Stimulated activated CD4-positive, alpha-beta T cell treated with anti-CD3 and anti-CD28 coated beads, Interleukin-12 subunit alpha, Interleukin-12 subunit beta, amount 100 ng/mL, for 24 hours (primary cell): ENCODE measurements around the gene SNRPD1.
"Not testable (repeated sequence)": the region's sequence is repeated elsewhere in the genome, so short reads cannot be mapped to it uniquely, and the experiment has no call there.

ENCODE experiments used
- DNase-seq, 2 experiments: peaks; one replicate each; pipeline ENCODE4 v3.0.0-alpha.2; 2020; ENCODE audit warnings: low read depth in 2 of 2

Gene SNRPD1

GRCh38 chr18:21636769-21637168 lies 24.7 kb downstream of the SNRPD1 start:
- DNase-seq = no peak

- no peak for DNase-seq
Measured at GRCh38 chr18:21638822-21639221, 26.7 kb downstream of the SNRPD1 start.

GRCh38 chr18:21640375-21640774 lies 28.3 kb downstream of the SNRPD1 start:
- not testable (repeated sequence) for DNase-seq

GRCh38 chr18:21650311-21650710 lies 38.2 kb downstream of the SNRPD1 start:
- no peak for DNase-seq

- DNase-seq = no peak
Measured at GRCh38 chr18:21652073-21652472, 40.0 kb downstream of the SNRPD1 start.

- DNase-seq = no peak
Measured at GRCh38 chr18:21653361-21653760, 41.2 kb downstream of the SNRPD1 start.

- DNase-seq = no peak
Measured at GRCh38 chr18:21656402-21656801, 44.3 kb downstream of the SNRPD1 start.

- no peak for DNase-seq
Measured at GRCh38 chr18:21660078-21660477, 48.0 kb downstream of the SNRPD1 start.

GRCh38 chr18:21662581-21662980 lies 50.5 kb downstream of the SNRPD1 start:
- no peak for DNase-seq

- DNase-seq = no peak
Measured at GRCh38 chr18:21663578-21663977, 51.5 kb downstream of the SNRPD1 start.

- DNase-seq = no peak
Measured at GRCh38 chr18:21664069-21664468, 52.0 kb downstream of the SNRPD1 start.

- no peak for DNase-seq
Measured at GRCh38 chr18:21669736-21670285, 57.7 kb downstream of the SNRPD1 start.

- no peak for DNase-seq
Measured at GRCh38 chr18:21672521-21673267, 60.6 kb downstream of the SNRPD1 start.

GRCh38 chr18:21675354-21675753 lies 63.2 kb downstream of the SNRPD1 start:
- DNase-seq = peak in 1 of 2 experiments; percentile 6

- no peak for DNase-seq
Measured at GRCh38 chr18:21678859-21679258, 66.7 kb downstream of the SNRPD1 start.

GRCh38 chr18:21680161-21680560 lies 68.0 kb downstream of the SNRPD1 start:
- DNase-seq = no peak

GRCh38 chr18:21682371-21683051 lies 70.4 kb downstream of the SNRPD1 start:
- peak in 1 of 2 experiments; percentile 8 for DNase-seq
